ENCODE results near the gene ZBTB18.

The ZBTB18 gene

DNA sequence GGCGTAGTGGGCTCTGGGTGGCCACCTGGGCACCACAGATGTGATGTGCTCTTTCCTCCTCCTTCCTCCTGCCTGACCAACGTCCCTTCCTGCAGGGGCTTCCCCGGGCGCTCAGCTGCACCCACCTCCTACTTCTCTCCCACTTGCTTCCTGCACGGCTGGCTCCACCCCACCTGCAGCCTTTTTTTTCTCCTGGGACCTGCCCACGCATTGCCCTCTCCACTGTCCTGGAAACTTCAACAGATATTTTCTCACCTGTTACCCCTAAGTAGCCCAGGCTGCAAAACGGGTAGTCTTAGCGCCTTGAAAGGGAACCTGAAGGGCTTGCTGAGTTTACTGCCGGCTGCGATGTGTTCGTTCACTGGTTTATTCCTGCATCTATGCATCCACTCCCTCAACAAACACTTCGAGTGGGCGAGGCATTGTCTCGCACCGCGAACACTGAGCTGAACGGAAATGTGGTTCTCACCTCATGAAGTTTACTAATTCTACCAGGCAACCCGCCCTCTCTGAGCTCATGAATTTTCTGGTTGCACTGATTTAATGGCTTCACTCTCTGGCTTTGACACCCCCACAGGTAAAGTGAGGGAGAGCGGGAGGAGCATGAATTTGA, 23.6 kb downstream of the ZBTB18 start:
- Histone ChIP-seq H3K4me3 (ENCODE audit: insufficient read depth, low read length, poor library complexity, severe bottlenecking) (no peak overlapping the region), H3K36me3 (ENCODE audit: low read length) (no peaks in the 10 kb centered on the region), H3K27ac (ENCODE audit: low read depth, low read length) (no peak overlapping the region), H3K9me3 (ENCODE audit: insufficient read depth, low read length) (no peaks in the 10 kb centered on the region), H3K4me2 (ENCODE audit: low read depth, low read length, poor library complexity, severe bottlenecking) (peak overlapping the region; percentile 31), H3K9ac (ENCODE audit: low read length) (no peak overlapping the region; the same call in 1 of the 2 replicates), H4K20me1 (ENCODE audit: low read depth, low read length) (no peaks in the 10 kb centered on the region), H3K27me3 (ENCODE audit: low read length) (no peaks in the 10 kb centered on the region), H3F3A (ENCODE audit: insufficient read depth) (no peaks in the 10 kb centered on the region), H2AFZ (ENCODE audit: low read depth, low read length, severe bottlenecking) (peak overlapping the region; percentile 29), H3K79me2 (ENCODE audit: insufficient read depth, low read length) (no peaks in the 10 kb centered on the region), H3K9me2 (replicated peaks; ENCODE audit: insufficient read depth, low read length) (no peaks in the 10 kb centered on the region)
- no peak for TF ChIP-seq EZH2phosphoT487 (conservative IDR thresholded peaks at IDR 0.05; ENCODE audit: low read length)
- TF ChIP-seq, protein P1, sequence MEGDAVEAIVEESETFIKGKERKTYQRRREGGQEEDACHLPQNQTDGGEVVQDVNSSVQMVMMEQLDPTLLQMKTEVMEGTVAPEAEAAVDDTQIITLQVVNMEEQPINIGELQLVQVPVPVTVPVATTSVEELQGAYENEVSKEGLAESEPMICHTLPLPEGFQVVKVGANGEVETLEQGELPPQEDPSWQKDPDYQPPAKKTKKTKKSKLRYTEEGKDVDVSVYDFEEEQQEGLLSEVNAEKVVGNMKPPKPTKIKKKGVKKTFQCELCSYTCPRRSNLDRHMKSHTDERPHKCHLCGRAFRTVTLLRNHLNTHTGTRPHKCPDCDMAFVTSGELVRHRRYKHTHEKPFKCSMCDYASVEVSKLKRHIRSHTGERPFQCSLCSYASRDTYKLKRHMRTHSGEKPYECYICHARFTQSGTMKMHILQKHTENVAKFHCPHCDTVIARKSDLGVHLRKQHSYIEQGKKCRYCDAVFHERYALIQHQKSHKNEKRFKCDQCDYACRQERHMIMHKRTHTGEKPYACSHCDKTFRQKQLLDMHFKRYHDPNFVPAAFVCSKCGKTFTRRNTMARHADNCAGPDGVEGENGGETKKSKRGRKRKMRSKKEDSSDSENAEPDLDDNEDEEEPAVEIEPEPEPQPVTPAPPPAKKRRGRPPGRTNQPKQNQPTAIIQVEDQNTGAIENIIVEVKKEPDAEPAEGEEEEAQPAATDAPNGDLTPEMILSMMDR (IDR thresholded peaks at IDR 0.05; ENCODE audit: insufficient read depth, low read length, poor library complexity, severe bottlenecking) = no peak

DNA sequence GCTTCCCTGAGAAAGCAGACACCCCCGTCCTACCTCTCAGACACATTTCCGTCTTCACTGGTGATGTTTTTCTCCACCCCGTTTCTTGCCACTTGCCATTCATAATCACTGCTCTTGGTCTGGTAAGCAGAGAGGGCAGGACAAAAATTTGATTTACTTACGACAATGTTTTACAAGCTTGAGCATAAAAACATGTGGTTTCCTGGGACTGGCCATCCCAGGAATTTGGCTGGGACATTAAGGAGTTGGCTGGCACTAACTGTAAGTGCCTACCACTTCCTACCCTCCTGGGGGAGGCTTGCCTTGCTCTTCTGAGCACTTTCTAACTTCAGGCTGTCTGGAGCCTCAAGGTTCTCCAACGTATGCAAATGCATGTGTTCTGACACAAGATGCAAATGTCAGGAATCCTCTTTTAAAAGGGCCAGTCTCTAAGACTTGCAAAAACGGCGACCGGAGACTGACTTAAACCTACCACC, 24.2 kb downstream of the ZBTB18 start:
- H3K9ac ChIP-seq (ENCODE audit: low read length) = no peak overlapping the region; the same call in 1 of the 2 replicates
- peak overlapping the region; percentile 31 for H3K4me2 ChIP-seq (ENCODE audit: low read depth, low read length, poor library complexity, severe bottlenecking)
- H3K27me3 ChIP-seq (ENCODE audit: low read length) = no peaks in the 10 kb centered on the region
- H3K27ac ChIP-seq (ENCODE audit: low read depth, low read length) = no peak overlapping the region
- H4K20me1 ChIP-seq (ENCODE audit: low read depth, low read length) = no peaks in the 10 kb centered on the region
- no peaks in the 10 kb centered on the region for H3F3A ChIP-seq (ENCODE audit: insufficient read depth)
- peak overlapping the region; percentile 29 for H2AFZ ChIP-seq (ENCODE audit: low read depth, low read length, severe bottlenecking)
- H3K9me2 ChIP-seq (replicated peaks; ENCODE audit: insufficient read depth, low read length) = no peaks in the 10 kb centered on the region
- H3K36me3 ChIP-seq (ENCODE audit: low read length) = no peaks in the 10 kb centered on the region
- no peak overlapping the region for H3K4me3 ChIP-seq (ENCODE audit: insufficient read depth, low read length, poor library complexity, severe bottlenecking)
- TF ChIP-seq, protein P1 (IDR thresholded peaks at IDR 0.05; ENCODE audit: insufficient read depth, low read length, poor library complexity, severe bottlenecking) = no peak
- no peak for TF ChIP-seq EZH2phosphoT487 (conservative IDR thresholded peaks at IDR 0.05; ENCODE audit: low read length)
- no peaks in the 10 kb centered on the region for H3K79me2 ChIP-seq (ENCODE audit: insufficient read depth, low read length)
- H3K9me3 ChIP-seq (ENCODE audit: insufficient read depth, low read length) = no peaks in the 10 kb centered on the region

DNA sequence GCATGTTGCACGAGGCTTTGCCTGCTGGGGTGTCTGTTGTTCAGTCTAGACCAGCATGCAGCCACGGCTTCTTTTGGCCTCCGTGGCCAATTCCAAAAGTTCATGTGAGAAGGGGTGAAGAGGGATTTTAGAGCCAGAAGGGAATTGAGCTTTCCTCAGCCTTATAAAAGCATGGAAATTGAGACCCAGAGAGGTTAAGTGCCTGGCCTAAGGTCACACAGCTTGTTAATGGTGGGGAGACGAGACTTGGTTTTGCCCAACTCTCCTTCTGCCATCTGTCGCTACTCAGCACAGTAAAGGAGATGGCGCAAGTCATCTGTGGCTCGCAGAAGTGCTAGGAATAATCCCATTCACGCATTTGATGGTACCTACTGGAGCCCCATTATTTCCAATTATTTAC, 25.7 kb downstream of the ZBTB18 start:
- Histone ChIP-seq H3K27me3 (ENCODE audit: low read length) (no peaks in the 10 kb centered on the region), H3K4me3 (ENCODE audit: insufficient read depth, low read length, poor library complexity, severe bottlenecking) (no peak overlapping the region), H3F3A (ENCODE audit: insufficient read depth) (no peaks in the 10 kb centered on the region), H3K9ac (ENCODE audit: low read length) (no peak overlapping the region), H3K79me2 (ENCODE audit: insufficient read depth, low read length) (no peaks in the 10 kb centered on the region), H4K20me1 (ENCODE audit: low read depth, low read length) (no peaks in the 10 kb centered on the region), H3K9me2 (replicated peaks; ENCODE audit: insufficient read depth, low read length) (no peaks in the 10 kb centered on the region), H3K27ac (ENCODE audit: low read depth, low read length) (no peak overlapping the region), H3K9me3 (ENCODE audit: insufficient read depth, low read length) (no peaks in the 10 kb centered on the region), H3K4me2 (ENCODE audit: low read depth, low read length, poor library complexity, severe bottlenecking) (no peak overlapping the region), H3K36me3 (ENCODE audit: low read length) (no peaks in the 10 kb centered on the region), H2AFZ (ENCODE audit: low read depth, low read length, severe bottlenecking) (no peak overlapping the region)
- TF ChIP-seq EZH2phosphoT487 (conservative IDR thresholded peaks at IDR 0.05; ENCODE audit: low read length) = no peak
- TF ChIP-seq, protein P1 (IDR thresholded peaks at IDR 0.05; ENCODE audit: insufficient read depth, low read length, poor library complexity, severe bottlenecking) = no peak
